GM19043 (cell line): ENCODE measurements around the gene SCN11A.

ENCODE experiments used
- ATAC-seq: cut with Tn5 transposase; IDR thresholded peaks from one replicate; pipeline ENCODE4 v1.9.1; 2021; ENCODE audit warnings: low read depth; ENCODE audit not compliant: unreplicated experiment

SCN11A gene

GRCh38 chr3:39011191-39011736, 40.5 kb downstream of the SCN11A start:
- ATAC-seq = no peak

- no peak for ATAC-seq
These were observed 46.4 kb downstream of the SCN11A start for GRCh38 chr3:39005295-39005694.
